ENCODE results near the gene PACS1. TPM values are rescaled to one million over a fixed set of nuclear protein-coding genes. Genes with fewer than 3 reads are reported as not detected.
"Not testable (repeated sequence)": the region's sequence is repeated elsewhere in the genome, so short reads cannot be mapped to it uniquely, and the experiment has no call there.

PACS1 gene
- total RNA-seq (9.2 TPM), polyA plus RNA-seq (29.5 TPM)
- long read RNA-seq, donor 1, result 0 reads
- long read RNA-seq, donor 2, result 0 reads
- long read RNA-seq, donor 3, full-length matches to known transcripts, result 7 of 7 reads
- long read RNA-seq, donor 3, partial matches to known transcripts, result 0 of 7 reads
- long read RNA-seq, donor 3, other reads (novel, unspliced or antisense), result 0 of 7 reads
- long read RNA-seq, donor 4, full-length matches to known transcripts, result 5 of 5 reads
- long read RNA-seq, donor 4, partial matches to known transcripts, result 0 of 5 reads
- long read RNA-seq, donor 4, other reads (novel, unspliced or antisense), result 0 of 5 reads
- long read RNA-seq, donor 5, full-length matches to known transcripts, result 9 of 21 reads
- long read RNA-seq, donor 5, partial matches to known transcripts, result 5 of 21 reads
- long read RNA-seq, donor 5, other reads (novel, unspliced or antisense), result 7 of 21 reads
- long read RNA-seq, donor 6, full-length matches to known transcripts, result 10 of 10 reads
- long read RNA-seq, donor 6, partial matches to known transcripts, result 0 of 10 reads
- long read RNA-seq, donor 6, other reads (novel, unspliced or antisense), result 0 of 10 reads
- long read RNA-seq, donor 7, full-length matches to known transcripts, result 5 of 5 reads
- long read RNA-seq, donor 7, partial matches to known transcripts, result 0 of 5 reads
- long read RNA-seq, donor 7, other reads (novel, unspliced or antisense), result 0 of 5 reads
- long read RNA-seq, donor 8, full-length matches to known transcripts, result 4 of 4 reads
- long read RNA-seq, donor 8, partial matches to known transcripts, result 0 of 4 reads
- long read RNA-seq, donor 8, other reads (novel, unspliced or antisense), result 0 of 4 reads
- long read RNA-seq, donor 9, full-length matches to known transcripts, result 9 of 9 reads
- long read RNA-seq, donor 9, partial matches to known transcripts, result 0 of 9 reads
- long read RNA-seq, donor 9, other reads (novel, unspliced or antisense), result 0 of 9 reads
- long read RNA-seq, donor 10, partial matches to known transcripts, result 19 of 22 reads
- long read RNA-seq, donor 10, other reads (novel, unspliced or antisense), result 0 of 22 reads

DNA sequence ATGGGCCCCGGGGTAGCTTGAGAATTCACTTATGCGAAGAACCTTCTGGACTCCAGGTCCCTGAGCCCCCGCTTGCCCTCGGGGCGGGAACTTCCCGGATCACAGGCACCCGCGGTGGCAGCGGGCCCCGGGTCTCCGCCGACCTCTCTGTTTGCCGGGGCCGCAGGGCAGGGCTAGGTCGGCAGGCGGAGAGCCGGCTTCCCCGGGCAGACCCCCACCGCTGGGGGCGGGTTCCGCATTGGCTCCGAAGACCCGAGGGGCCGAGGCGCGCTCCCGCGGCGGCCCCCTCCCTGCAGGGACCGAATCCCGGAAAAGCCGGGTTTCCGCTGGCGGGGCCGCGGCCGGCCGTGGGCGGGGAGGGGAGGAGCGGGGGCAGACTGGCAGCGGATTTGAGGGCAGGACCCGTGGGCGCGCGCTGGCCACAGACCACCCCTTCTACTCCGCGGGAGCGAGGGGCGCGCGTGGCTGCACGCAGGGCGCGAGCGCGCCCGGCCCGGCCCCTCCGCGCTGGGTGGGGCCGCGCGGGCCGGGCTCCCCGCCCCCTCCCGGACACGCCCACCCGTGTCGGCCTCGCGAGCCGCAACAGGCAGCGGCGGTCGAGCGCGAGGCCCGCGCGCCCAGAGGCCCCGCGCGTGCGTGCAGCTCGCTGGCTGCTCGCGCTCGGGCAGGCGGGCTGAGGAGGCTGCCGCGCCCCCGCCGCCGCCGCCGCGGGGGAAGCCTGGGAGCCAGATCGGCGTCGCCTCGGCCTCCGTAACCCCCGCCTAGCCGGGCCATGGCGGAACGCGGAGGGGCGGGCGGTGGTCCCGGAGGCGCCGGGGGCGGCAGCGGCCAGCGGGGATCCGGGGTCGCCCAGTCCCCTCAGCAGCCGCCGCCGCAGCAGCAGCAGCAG, at the start of gene PACS1:
PACS1 (plus strand) TSS at position 558 of the 889 bp plus-strand sequence; CDS start at position 773, 215 bp downstream.
- peak in 3 of 9 donors; percentile 68 to 82 (median 75) for DNase-seq (ENCODE audit: low read depth in 6 of 9, low spot score in 9 of 9)
- no peaks in the 10 kb centered on the region for H3K27me3 ChIP-seq (ENCODE audit: control insufficient read depth in 2 of 2, insufficient read depth in 1 of 2, low read length in 1 of 2)
- no peaks in the 10 kb centered on the region for H3K9me3 ChIP-seq (ENCODE audit: control insufficient read depth in 2 of 2, insufficient read depth in 1 of 2, low read length in 1 of 2)
- WGBS, result under 1% methylated on average over 120 of the region's 120 CpGs
- H3K4me3 ChIP-seq (ENCODE audit: low read length in 2 of 2), result peak within 1 kb of the TSS; percentile 48 to 89
- H3K4me1 ChIP-seq (ENCODE audit: control insufficient read depth in 2 of 2, insufficient read depth in 2 of 2, low read length in 2 of 2), result peaks cover 9 to 38% of the 10 kb centered on the region in 2 donors
- H3K36me3 ChIP-seq (ENCODE audit: control insufficient read depth in 2 of 2, insufficient read depth in 2 of 2, low read length in 1 of 2), result peaks cover 37 to 60% of the 10 kb centered on the region in 2 donors
- peak within 1 kb of the TSS; percentile 85 to 87 for H3K27ac ChIP-seq (ENCODE audit: low read depth in 1 of 2, low read length in 1 of 2)

- DNase-seq (ENCODE audit: low read depth in 6 of 9, low spot score in 9 of 9), result no peak
- no peaks in the 10 kb centered on the region for H3K36me3 ChIP-seq (ENCODE audit: control insufficient read depth in 2 of 2, insufficient read depth in 2 of 2, low read length in 1 of 2)
- peaks cover 0 to 3% of the 10 kb centered on the region in 2 donors for H3K4me1 ChIP-seq (ENCODE audit: control insufficient read depth in 2 of 2, insufficient read depth in 2 of 2, low read length in 2 of 2)
- H3K27ac ChIP-seq (ENCODE audit: low read depth in 1 of 2, low read length in 1 of 2), result no peak overlapping the region
- WGBS, result 79% methylated on average over 25 of the region's 25 CpGs
- no peak overlapping the region for H3K4me3 ChIP-seq (ENCODE audit: low read length in 2 of 2)
- no peaks in the 10 kb centered on the region for H3K9me3 ChIP-seq (ENCODE audit: control insufficient read depth in 2 of 2, insufficient read depth in 1 of 2, low read length in 1 of 2)
- H3K27me3 ChIP-seq (ENCODE audit: control insufficient read depth in 2 of 2, insufficient read depth in 1 of 2, low read length in 1 of 2), result peaks cover 4 to 30% of the 10 kb centered on the region in 2 donors
Observed at GRCh38 chr11:66020618-66021357, 49.3 kb upstream of the PACS1 start.

DNA sequence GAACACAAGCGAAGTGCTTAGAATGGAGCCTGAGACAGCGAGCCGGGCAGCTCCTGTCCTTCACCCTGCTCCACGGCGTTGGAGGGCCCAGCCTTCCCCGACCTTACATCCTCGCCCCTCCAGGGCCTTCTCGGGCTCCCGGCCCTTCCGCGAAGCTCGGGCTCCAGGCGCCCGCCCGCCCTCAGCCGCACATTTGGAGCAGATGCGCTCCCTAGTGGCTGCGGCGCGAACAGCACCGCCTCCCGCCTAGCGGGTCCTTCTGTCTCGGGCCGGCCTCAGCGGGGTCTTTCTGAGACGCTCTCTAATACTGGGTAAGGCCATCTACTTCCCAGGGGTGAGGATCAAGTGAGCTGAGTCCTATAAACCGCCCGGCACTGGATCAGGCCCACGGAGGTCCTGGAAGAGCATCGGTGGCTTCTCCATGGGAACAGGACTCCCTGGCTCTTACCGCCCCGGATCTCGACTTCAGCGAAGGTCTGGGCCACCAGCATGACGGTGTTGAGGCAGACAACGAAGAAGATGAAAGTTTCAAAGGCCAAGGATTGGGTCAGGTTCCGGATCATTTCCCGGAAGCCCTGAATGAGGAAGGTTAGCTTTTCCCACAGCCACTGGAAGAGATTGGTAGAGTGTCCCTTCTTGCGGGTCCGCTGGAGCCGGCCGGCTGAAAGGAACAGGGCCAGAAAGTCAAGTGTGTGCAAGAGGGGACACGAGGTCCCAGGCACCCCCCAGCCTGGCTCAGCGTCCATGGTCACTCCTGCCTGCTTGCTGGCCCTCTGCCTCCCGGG, 47.5 kb upstream of the PACS1 start:
- 25% methylated on average over 46 of the region's 46 CpGs for WGBS
- H3K27ac ChIP-seq (ENCODE audit: low read depth in 1 of 2, low read length in 1 of 2), result no peak overlapping the region
- no peaks in the 10 kb centered on the region for H3K36me3 ChIP-seq (ENCODE audit: control insufficient read depth in 2 of 2, insufficient read depth in 2 of 2, low read length in 1 of 2)
- DNase-seq (ENCODE audit: low read depth in 6 of 9, low spot score in 9 of 9), result peak in 8 of 9 donors; percentile 15 to 74 (median 63)
- H3K27me3 ChIP-seq (ENCODE audit: control insufficient read depth in 2 of 2, insufficient read depth in 1 of 2, low read length in 1 of 2), result peaks cover 4 to 33% of the 10 kb centered on the region in 2 donors
- no peaks in the 10 kb centered on the region for H3K9me3 ChIP-seq (ENCODE audit: control insufficient read depth in 2 of 2, insufficient read depth in 1 of 2, low read length in 1 of 2)
- H3K4me1 ChIP-seq (ENCODE audit: control insufficient read depth in 2 of 2, insufficient read depth in 2 of 2, low read length in 2 of 2), result peaks cover 0 to 3% of the 10 kb centered on the region in 2 donors
- no peak overlapping the region for H3K4me3 ChIP-seq (ENCODE audit: low read length in 2 of 2)

GRCh38 chr11:66023186-66023440, 47.0 kb upstream of the PACS1 start:
- H3K9me3 ChIP-seq (ENCODE audit: control insufficient read depth in 2 of 2, insufficient read depth in 1 of 2, low read length in 1 of 2); H3K4me3 ChIP-seq (ENCODE audit: low read length in 2 of 2); DNase-seq (ENCODE audit: low read depth in 6 of 9, low spot score in 9 of 9); H3K27ac ChIP-seq (ENCODE audit: low read depth in 1 of 2, low read length in 1 of 2); H3K4me1 ChIP-seq (ENCODE audit: control insufficient read depth in 2 of 2, insufficient read depth in 2 of 2, low read length in 2 of 2); H3K36me3 ChIP-seq (ENCODE audit: control insufficient read depth in 2 of 2, insufficient read depth in 2 of 2, low read length in 1 of 2): not testable (repeated sequence)
- 95% methylated on average over 5 of the region's 5 CpGs for WGBS
- peaks cover 4 to 33% of the 10 kb centered on the region in 2 donors for H3K27me3 ChIP-seq (ENCODE audit: control insufficient read depth in 2 of 2, insufficient read depth in 1 of 2, low read length in 1 of 2)

- Histone ChIP-seq H3K36me3 (ENCODE audit: control insufficient read depth in 2 of 2, insufficient read depth in 2 of 2, low read length in 1 of 2) (no peaks in the 10 kb centered on the region), H3K27me3 (ENCODE audit: control insufficient read depth in 2 of 2, insufficient read depth in 1 of 2, low read length in 1 of 2) (peaks cover 4 to 32% of the 10 kb centered on the region in 2 donors), H3K4me1 (ENCODE audit: control insufficient read depth in 2 of 2, insufficient read depth in 2 of 2, low read length in 2 of 2) (peaks cover 0 to 3% of the 10 kb centered on the region in 2 donors), H3K4me3 (ENCODE audit: low read length in 2 of 2) (no peak within 1 kb of the TSS), H3K27ac (ENCODE audit: low read depth in 1 of 2, low read length in 1 of 2) (no peak within 1 kb of the TSS), H3K9me3 (ENCODE audit: control insufficient read depth in 2 of 2, insufficient read depth in 1 of 2, low read length in 1 of 2) (no peaks in the 10 kb centered on the region)
- no peak for DNase-seq (ENCODE audit: low read depth in 6 of 9, low spot score in 9 of 9)
- WGBS, result 97% methylated on average over 18 of the region's 18 CpGs
Observed at GRCh38 chr11:66026017-66026529, 44.0 kb upstream of the PACS1 start, which contains the start of gene CATSPER1. CATSPER1 (minus strand) TSS chr11:66026479; CDS start chr11:66026379, 100 bp downstream.

DNA sequence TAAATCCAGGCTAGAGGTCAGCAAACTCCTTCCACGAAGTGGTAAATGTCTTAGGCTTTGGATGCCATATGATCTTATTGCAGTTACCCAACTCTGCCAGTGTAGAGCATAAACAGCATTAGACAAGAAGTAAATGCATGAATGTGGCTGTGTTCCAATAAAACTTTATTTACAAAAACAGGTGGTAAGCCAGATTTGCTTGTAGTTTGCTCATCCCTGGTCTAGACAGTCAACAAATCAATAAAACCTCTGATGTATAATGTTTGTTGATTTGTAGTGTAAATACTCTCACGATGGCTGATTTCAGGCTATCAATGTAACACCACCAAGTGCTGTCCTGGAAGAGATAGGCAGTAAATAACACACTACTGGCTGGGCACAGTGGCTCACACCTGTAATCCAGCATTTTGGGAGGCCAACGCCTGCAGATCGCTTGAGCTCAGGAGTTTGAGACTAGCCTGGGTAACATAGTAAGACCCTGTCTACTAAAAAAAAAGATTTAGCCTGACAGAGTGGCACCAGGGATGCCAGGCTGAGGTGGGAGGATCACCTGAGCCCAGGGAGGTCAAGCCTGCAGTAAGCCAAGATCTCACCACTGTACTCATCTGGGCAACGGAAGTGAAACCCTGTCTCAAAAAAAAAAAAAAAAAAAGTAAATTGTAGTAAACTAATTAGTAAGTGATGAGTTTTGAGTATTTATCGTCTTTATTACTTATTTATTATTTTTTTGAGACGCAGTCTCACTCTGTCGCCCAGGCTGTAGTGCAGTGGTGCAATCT, 36.9 kb upstream of the PACS1 start:
- no peak for DNase-seq (ENCODE audit: low read depth in 6 of 9, low spot score in 9 of 9)
- H3K4me3 ChIP-seq (ENCODE audit: low read length in 2 of 2), result no peak overlapping the region
- no peaks in the 10 kb centered on the region for H3K36me3 ChIP-seq (ENCODE audit: control insufficient read depth in 2 of 2, insufficient read depth in 2 of 2, low read length in 1 of 2)
- WGBS, result 94% methylated on average over 8 of the region's 8 CpGs
- peaks cover 0 to 11% of the 10 kb centered on the region in 2 donors for H3K9me3 ChIP-seq (ENCODE audit: control insufficient read depth in 2 of 2, insufficient read depth in 1 of 2, low read length in 1 of 2)
- H3K27ac ChIP-seq (ENCODE audit: low read depth in 1 of 2, low read length in 1 of 2), result no peak overlapping the region
- peaks cover 0 to 9% of the 10 kb centered on the region in 2 donors for H3K27me3 ChIP-seq (ENCODE audit: control insufficient read depth in 2 of 2, insufficient read depth in 1 of 2, low read length in 1 of 2)
- H3K4me1 ChIP-seq (ENCODE audit: control insufficient read depth in 2 of 2, insufficient read depth in 2 of 2, low read length in 2 of 2), result no peaks in the 10 kb centered on the region

DNA sequence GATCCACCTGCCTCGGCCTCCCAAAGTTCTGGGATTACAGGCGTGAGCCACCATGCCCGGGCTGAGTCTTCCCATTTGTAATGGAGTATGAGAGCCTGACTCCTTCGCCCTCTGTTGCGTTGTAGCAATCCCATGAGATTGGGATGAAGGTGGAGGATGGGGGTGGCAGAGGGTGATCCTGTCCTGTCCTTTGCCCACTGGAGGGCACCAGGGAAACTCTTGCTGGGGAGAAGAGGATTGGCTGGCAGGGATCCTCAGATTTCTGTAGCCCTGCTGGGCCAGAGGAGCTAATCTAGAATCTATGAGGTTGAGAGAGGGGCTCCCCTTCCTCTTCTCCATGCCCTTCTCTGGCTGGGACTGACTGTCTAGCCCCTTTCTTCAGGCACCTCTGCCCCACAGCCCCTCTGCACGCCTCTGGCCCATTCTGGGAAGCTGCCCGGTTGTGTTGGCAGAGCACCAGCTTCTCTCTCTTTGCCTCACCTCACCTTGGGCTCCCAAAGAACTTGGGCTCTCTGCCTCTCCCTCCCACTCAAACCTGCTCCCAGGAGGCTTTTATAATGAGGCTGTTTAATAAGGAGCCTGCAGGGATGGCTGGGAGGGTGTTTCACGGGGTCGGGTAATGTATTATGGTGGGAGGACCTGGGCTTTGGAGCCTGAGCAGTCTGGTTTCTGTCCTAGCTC, 34.3 kb upstream of the PACS1 start:
- WGBS, result 90% methylated on average over 9 of the region's 9 CpGs
- no peak overlapping the region for H3K27ac ChIP-seq (ENCODE audit: low read depth in 1 of 2, low read length in 1 of 2)
- H3K27me3 ChIP-seq (ENCODE audit: control insufficient read depth in 2 of 2, insufficient read depth in 1 of 2, low read length in 1 of 2), result peaks cover 0 to 6% of the 10 kb centered on the region in 2 donors
- DNase-seq (ENCODE audit: low read depth in 6 of 9, low spot score in 9 of 9), result no peak
- no peaks in the 10 kb centered on the region for H3K36me3 ChIP-seq (ENCODE audit: control insufficient read depth in 2 of 2, insufficient read depth in 2 of 2, low read length in 1 of 2)
- peaks cover 0 to 11% of the 10 kb centered on the region in 2 donors for H3K9me3 ChIP-seq (ENCODE audit: control insufficient read depth in 2 of 2, insufficient read depth in 1 of 2, low read length in 1 of 2)
- H3K4me1 ChIP-seq (ENCODE audit: control insufficient read depth in 2 of 2, insufficient read depth in 2 of 2, low read length in 2 of 2), result no peaks in the 10 kb centered on the region
- no peak overlapping the region for H3K4me3 ChIP-seq (ENCODE audit: low read length in 2 of 2)

All from thymus (tissue), 14 donors.